NCI-H510A treated with DMSO at 0.1 percent for 48 hours (cell line): ENCODE measurements around the gene ELANE.

Experiments
- DNase-seq: peaks from one replicate; lab custom pipeline; 2025; lab: John Stamatoyannopoulos, UW

ELANE gene

GRCh38 chr19:898663-899062 lies 46.6 kb downstream of the ELANE start:
- DNase-seq = no peak

- no peak for DNase-seq
Observed at GRCh38 chr19:899336-900042, 47.4 kb downstream of the ELANE start.

- no peak for DNase-seq
Observed at GRCh38 chr19:900043-900301, 47.9 kb downstream of the ELANE start.

GRCh38 chr19:900302-901111 lies 48.4 kb downstream of the ELANE start:
- no peak for DNase-seq

GRCh38 chr19:901216-902092 lies 49.4 kb downstream of the ELANE start:
- DNase-seq = no peak

- DNase-seq = no peak
Observed at GRCh38 chr19:902093-902370, 49.9 kb downstream of the ELANE start.

- no peak for DNase-seq
Observed at GRCh38 chr19:902446-903226, 50.5 kb downstream of the ELANE start.

GRCh38 chr19:903266-903797 lies 51.2 kb downstream of the ELANE start:
- no peak for DNase-seq

- DNase-seq = no peak
Observed at GRCh38 chr19:904545-904944, 52.4 kb downstream of the ELANE start.
